GM13977 (cell line): Measurements from ENCODE around the gene RNF26.

Source experiments
- DNase-seq: peaks from one replicate; pipeline ENCODE4 v3.0.0; 2012; ENCODE audit warnings: low spot score
- CTCF ChIP-seq: IDR thresholded peaks from 2 replicates; pipeline ENCODE4 v1.5.1; 2012; ENCODE audit warnings: mild to moderate bottlenecking, control low read depth; ENCODE audit not compliant: insufficient read depth; ENCODE audit errors: extremely low read depth, missing control alignments
- in situ Hi-C: fragments of 300-500 bp; cut with MboI; formaldehyde crosslinking; loops from one replicate; pipeline ENCODE4 v1.12.0; 2022; ENCODE audit warnings: low sequenced_read_pairs, low pct_unique_long_range_greater_than_20kb, mixed read lengths, inconsistent platforms; ENCODE audit not compliant: unreplicated experiment

The RNF26 gene

DNA sequence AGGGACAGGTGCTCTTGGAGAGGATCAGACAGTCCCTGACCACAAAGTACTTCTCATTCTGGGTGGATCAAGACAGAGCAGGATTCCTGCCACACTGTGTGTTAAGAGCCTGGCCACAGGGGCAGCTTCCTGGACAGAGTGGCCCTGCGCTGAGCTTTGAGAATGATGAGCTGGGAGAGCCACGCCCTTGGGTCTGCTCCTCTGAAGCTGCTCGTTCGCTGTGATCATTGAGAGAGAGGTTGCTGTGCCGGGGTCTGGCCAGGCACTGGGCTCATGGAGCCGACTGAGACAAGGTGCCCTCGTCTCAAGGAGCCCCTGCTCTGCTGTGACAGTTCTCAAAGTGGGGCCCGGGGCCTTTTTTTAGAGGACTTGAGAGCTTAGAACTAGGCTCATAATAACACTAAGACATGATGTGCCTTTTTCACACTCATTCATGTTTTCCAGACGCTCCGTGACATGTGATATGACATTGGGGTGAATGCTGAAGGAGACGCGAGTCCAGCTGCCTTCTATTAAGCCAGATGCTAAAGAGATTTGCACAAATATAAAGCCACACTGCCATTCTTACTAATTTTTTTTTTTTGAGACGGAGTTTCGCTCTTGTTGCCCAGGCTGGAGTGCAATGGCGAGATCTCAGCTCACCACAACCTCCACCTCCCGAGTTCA lies 13.7 kb downstream of the RNF26 start:
- no peak for DNase-seq
- TF ChIP-seq CTCF = no peak
- in situ Hi-C loops = no loop called here

- TF ChIP-seq CTCF = no peak
- in situ Hi-C loops = loop anchor here (10.0 kb wide), 1 partner anchor 124 kb away; no protein-coding TSS in a partner anchor
These were observed 16.0 kb downstream of the RNF26 start for GRCh38 chr11:119350302-119350701.

DNA sequence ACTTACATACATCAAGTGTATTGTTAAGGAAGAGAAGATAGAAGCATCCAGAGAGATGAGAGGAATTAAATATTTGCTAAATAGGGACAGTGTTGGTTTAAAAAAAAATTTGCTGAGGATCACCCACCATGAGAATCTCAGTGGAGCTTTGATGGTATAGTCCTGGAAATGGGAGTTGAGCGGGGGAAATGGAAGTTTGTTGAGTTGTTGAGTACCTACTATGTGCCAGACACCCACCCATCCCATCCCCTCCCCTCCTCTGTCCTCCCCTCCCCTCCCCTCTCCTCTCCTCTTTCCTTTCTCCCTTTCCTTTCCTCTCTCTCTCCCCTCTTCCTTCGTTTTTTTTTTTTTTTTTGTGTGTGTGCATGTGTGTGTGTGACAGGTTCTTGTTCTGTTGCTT lies 16.9 kb downstream of the RNF26 start:
- TF ChIP-seq CTCF = no peak
- in situ Hi-C loops = loop anchor here (10.0 kb wide), 1 partner anchor 124 kb away; no protein-coding TSS in a partner anchor
- DNase-seq = no peak

More at GRCh38 chr11:119350302-119350701, 16.0 kb downstream of the RNF26 start:
- DNase-seq = no peak

- in situ Hi-C loops = loop anchor here (10.0 kb wide), 1 partner anchor 122 kb away; no protein-coding TSS in a partner anchor
- DNase-seq = no peak
- TF ChIP-seq CTCF = no peak
These were observed 18.5 kb downstream of the RNF26 start for GRCh38 chr11:119352857-119353260.

- in situ Hi-C loops = loop anchor here (10.0 kb wide), 1 partner anchor 120 kb away; no protein-coding TSS in a partner anchor
- no peak for DNase-seq
- TF ChIP-seq CTCF = no peak
These were observed 20.9 kb downstream of the RNF26 start for GRCh38 chr11:119355091-119355843.

- peak; percentile 91 for DNase-seq
- TF ChIP-seq CTCF = peak; percentile 94
- in situ Hi-C loops = loop anchor here (10.0 kb wide), 1 partner anchor 118 kb away; no protein-coding TSS in a partner anchor
These were observed 22.2 kb downstream of the RNF26 start for GRCh38 chr11:119356349-119357031.
